ENCODE results near the gene CMIP.
"Not testable (repeated sequence)": the region's sequence is repeated elsewhere in the genome, so short reads cannot be mapped to it uniquely, and the experiment has no call there.

The CMIP gene

DNA sequence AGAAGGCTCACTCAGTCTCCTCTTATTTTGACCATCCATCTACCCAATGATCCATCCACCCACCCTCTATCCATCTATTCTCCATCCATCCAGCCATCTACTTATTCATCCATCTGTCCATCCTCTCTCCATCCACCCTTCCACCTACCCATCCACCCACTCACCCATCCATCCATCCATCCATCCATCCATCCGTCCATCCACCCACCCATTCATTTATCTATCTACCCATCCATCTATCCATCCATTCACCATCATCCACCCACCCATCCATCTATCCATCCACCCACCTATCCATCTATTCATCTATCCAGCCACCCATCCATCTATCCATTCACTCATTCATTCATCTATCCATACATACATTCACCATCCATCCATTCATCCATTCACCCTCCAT, 288.7 kb downstream of the CMIP start:
- no peak for DNase-seq

DNA sequence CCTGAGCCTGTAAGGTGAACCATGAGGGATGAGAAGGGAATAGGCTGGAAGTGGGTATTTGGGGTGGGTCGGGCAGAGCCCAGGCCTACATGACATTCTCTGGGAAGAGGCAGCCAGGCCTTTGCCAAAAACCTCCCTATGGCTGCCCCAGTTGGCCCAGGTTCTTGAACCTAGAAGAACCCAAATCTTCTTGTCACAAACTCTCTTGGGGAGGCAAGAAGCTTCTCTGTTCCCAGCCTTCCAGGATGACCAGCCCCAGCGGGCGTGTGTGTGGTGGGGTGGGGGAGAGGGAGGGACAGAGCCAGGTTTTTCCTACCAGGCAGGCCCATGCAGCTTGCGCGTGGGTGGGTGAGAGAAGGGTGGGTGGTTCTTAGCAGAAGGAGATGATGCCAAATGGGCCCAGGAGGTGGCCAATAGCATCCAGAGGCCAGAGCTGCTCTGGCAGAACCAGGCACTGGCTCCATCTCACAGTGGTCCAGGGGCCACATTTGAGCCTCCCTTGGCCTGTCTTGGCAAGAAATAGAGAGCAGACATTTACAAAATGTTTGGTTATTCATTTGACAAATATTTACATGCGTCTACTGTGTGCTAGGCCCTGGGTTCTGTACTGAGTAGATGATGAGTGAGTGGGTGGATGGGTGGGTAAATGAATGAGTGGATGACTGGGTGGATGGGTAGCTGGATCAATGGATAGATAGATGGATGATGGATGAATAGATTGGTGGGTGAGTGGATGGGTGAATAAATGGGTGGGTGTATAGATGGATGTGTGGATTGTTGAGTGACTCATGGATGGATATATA, 290.2 kb downstream of the CMIP start:
- no peak for DNase-seq

DNA sequence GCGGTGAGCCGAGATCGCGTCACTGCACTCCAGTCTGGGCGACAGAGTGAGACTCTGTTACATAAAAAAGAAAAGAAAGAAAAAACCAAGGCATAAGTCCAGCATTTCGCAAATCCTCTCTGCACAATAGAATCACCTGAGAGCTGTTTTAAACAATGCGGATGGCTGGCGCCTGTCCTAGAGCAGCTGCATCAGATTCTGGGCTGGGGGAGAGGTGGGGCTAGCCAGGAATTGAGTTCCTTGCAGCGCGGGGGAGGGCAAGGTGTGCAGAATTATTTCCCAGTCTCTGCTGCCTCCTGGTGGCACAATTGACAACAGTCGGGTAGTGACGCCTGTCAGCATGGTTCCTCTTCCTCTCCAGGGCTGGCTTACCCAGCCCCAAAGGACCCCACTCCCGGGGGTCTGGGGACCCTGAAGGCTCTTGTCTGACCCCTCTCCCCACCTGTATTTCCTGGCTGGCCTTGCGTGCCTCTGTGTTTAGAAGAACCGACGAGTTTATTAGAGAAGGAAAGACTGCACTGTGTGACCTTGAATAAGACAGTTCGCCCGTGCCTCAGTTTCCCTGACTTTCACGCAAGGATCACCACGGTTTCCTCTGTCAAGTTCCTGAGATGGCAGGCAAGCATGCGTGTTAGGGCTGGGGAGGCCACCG, 293.4 kb downstream of the CMIP start:
- DNase-seq, result peak; percentile 65

DNA sequence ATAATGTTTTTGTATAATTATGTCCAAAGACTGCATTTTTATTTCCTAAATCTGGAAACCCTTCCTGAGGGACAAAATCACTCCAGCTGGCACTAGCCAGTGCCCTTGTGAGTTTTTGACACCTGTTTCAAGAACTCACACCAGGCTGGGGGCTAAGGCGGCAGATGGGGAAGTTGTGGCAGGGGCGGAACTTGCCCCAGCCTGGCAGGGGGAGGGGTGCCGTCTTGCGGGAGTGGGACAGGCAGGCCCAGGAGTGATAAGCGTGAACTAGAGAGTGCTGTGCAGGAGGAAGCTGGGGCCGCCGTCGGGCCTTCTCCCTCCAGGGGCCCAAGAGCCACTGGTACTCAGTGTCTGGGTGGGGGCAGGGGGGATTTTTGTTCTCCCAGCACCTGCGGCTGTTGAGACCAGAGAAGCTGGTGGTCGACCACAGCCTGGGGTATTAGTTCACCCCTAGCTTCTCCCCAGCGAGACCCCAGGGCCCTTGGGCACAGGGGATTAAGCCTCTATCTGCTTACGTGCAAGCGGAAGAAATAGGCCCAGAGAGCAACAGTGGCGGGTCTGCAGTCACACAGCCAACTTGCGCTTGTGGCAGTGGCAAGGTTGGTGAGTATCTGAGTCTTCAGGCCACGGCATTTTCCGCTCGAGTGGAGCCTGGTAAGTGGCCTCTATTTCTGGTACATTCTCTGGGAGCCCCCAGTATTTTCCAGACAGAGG, 294.3 kb downstream of the CMIP start:
- DNase-seq, result no peak

DNA sequence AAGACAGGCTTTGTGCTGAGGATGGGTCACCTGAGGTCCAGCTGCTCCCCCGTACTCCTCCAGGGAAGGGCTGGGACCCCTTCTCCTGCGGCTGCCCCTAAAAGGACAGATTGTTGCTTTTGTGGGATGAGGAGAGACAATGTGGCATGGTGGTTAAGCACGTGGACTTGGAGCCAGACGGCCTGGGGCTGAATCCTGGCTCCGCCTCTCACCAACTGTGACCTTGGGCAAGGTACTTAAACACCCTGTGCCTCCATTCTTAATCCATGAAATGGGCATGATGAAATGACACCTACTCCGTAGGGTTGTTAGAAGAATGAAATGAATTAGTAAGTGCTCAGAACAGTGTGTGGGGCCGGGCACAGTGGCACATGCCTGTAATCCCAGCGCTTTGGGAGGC, 294.9 kb downstream of the CMIP start:
- no peak for DNase-seq

DNA sequence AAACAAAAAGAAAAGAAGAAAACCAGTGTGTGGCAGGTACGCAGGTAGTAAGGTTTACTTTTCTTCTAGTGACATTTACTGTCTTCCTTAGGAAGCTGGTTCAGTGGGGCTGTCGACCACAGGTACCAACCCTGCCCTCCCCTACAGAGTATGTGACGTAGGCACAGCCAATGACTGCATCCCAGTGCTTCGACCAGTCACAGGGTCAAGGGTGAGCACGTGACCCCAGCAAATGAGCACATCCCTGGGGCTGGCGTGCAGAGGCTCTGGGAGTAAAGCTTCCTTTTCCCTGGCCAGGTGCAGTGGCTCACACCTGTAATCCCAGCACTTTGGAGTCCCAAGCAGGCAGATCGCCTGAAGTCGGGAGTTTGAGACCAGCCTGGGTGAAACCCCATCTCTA, 295.6 kb downstream of the CMIP start:
- no peak for DNase-seq

DNA sequence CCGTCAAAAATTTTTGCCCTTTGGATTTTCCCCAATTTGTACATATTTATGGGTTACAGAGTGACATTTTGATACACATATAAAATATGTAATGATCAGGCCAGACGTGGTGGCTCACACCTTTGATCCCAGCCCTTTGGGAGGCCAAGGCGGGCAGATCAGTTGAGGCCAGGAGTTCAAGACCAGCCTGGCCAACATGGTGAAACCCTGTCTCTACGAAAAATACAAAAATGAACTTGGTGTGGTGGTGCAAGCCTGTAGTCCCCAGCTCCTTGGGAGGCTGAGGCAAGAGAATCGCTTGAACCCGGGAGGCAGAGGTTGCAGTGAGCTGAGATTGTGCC, 296.8 kb downstream of the CMIP start:
- not testable (repeated sequence) for DNase-seq

DNA sequence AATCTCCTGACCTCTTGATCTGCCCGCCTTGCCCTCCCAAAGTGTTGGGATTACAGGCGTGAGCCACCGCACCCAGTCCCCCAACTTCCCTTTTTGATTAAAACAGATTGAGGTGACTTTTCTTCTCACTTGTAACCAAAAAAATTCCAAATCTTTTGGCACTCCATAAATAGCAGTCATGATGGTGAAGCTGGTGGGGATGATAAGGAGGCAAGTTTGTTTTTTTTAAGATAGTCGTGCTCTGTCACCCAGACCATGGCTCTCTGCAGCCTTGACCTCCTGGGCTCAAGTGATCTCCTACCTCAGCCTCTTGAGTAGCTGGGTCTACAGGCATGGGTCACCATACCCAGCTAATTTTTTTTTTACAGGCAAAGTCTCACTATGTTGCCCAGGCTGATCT, 299.8 kb downstream of the CMIP start:
- DNase-seq, result no peak

DNA sequence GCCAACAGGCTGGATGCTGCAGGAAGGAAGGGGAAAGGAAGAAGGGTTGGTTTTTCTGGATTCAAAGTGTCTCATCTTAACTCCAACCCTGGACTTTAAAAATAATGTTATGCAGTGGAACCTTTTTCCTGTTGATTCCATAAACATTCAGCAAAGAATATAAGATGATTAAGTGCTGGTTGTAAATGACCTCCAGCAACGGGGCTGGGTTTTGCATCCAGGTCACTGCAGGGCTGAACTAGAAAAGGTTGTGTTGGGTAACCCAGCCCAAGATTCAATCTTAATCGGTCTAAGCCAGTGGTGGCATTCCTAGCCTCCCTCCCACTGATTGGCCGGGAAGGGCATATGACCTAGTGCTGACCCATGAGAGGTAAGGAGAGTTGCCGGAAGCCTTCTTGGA, 300.3 kb downstream of the CMIP start:
- no peak for DNase-seq

DNA sequence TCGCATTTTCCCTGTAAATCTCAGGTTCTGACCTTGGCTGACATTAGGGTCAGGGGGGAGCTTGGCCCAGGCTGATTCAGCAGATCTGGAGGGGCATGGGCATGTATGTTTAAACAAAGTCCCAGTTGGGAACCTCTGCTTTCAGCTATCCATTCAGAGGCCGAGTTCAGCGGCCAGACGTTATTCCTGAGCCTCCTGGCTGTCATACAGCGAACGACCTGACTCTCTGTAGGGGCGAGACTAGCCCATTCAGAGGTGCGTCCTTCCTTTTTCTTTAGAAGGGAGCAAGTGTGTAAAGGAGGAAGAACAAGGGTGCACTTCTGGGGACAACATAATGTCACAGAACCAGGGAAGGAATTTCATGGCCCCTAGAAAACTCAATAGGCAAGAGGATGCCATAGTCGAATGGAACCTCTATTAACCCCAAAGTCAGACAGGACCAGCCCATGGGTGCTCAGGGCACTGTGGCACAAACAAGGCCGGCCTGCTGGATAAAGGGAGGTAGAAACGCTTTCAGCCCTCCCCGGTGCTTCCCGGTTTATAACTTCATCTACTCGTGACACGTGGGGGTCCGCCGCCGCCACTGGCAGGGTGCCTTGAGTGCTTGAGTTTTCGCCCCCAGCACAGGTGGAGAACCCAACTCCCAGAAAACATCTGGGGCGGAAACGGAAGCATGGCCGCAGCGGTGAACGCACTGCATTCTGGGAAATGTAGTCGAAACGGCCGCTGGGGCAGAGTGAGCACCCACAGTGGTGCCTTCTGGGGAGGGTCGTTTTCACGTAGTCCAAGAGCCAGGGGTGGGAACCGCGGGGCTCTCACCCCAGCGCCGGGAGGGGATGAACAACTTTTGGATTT, 301.3 kb downstream of the CMIP start:
- DNase-seq, result peak; percentile 56

DNA sequence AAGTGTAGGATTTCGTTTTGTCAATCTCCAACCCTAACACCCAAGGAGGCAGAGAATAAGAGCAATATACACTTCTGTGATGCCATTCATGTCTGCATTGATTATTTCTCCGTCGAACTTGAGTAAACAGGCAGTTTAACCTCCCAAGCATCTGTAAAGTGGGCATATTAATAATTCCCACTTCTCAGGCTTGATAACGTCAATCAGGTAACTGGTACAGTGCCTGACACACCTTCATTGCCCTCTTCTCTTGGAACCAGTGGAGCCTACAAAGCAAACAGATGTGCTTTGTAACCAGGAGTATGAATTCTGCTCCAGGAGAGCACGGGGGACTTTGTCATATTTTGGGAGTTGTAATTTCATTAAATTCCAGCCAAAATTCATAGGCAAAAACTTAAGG, 302.0 kb downstream of the CMIP start:
- DNase-seq, result no peak

DNA sequence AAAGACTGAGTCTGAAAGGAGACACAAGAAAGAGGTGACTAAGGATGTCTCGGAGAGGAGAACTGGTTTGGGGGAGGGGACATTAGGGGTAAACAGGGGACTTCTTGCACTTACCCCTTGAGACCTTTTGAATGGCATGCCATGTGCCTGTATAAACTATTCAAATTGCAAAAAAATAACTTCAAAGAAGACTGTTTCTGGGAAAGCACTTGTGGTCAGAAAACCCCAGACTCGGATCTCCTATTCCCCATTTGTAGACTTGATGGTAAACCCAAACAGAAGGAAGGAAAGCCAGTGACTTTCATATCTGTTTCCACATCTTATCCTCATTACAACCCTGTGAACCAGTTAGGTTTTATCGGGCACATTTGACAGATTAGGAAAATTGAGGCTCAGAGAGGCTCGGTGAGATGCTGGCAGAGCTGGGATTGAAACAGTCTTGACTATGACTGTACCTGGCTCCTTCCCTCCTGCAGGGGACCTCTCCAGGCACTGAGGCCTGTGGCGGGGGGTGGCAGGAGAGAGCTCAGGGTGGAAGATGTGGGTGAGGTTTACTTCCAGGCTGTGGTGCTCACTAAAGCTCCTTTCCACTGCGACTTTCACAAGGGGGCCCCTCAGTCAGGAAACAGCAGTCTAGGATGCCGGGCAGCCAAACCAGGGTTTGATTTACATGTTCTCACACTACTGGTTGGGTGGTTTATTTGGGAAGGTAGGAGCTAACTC, 304.0 kb downstream of the CMIP start:
- no peak for DNase-seq

DNA sequence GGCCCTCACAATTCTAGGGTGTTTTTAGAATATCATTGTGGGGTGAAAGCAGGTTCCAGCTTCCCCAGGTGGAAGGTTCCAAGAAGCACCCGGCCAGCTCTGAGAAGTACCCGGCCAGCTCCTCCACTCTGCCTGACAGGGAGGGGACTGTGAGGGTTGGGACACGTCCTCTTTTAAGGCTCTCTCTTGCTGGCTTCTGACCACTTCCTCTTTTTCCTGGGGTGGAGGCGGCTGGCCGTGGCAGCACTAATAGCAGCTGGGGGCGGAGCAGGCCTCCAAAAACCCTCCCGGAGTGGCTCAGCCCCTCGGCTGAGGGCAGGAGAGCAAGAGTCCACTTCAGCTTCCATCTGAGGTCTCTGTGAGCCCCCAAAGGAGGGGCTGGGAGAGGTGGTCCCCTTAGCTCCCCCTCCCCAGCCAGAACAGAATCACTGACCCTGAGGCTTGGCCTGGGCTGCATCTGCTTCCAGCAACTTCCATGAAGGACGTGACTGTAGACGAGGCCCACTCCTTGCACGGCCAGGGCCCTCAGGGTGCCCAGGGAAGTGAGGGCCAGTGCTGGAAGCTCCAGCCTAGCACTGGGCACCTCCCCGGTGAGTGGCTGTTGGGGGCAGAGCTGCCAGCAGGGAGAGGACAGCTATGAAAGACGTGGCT, 307.7 kb downstream of the CMIP start:
- DNase-seq, result no peak

DNA sequence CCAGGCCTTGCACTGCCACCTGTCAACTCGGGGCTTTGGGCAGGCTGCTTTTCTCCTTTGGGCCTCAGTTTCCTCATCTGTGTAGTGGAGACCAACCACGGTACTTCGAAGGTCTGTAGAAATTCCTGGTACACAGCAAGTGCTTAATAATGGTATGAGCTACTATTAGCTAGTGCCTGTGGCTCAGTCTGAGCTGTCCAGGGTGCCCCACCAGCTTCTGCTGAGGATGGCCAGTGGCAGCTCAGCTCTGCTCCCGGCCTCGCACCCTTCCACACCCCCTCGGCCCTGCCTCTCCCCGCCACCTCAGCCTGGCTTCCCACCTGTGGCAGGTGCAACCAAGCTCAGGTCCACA, 308.2 kb downstream of the CMIP start:
- no peak for DNase-seq

DNA sequence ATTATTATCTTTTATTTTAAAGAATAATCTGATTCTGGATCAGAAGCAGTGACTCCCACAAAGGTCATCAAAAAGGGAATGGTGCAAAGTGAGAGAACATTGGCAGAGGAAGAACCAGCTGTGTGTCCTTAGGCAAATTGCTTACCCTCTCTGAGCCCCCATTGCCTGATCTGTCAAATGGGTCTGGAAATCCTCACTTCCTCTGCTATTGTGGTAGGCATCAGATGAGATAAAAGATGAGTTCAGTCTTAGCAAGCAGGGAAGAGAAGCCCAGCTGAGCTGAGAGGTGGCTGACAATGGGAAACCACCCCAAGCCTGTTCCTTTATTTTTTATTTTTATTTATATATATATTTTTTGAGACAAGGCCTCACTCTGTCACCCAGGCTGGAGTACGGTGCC, 310.2 kb downstream of the CMIP start:
- DNase-seq, result no peak

DNA sequence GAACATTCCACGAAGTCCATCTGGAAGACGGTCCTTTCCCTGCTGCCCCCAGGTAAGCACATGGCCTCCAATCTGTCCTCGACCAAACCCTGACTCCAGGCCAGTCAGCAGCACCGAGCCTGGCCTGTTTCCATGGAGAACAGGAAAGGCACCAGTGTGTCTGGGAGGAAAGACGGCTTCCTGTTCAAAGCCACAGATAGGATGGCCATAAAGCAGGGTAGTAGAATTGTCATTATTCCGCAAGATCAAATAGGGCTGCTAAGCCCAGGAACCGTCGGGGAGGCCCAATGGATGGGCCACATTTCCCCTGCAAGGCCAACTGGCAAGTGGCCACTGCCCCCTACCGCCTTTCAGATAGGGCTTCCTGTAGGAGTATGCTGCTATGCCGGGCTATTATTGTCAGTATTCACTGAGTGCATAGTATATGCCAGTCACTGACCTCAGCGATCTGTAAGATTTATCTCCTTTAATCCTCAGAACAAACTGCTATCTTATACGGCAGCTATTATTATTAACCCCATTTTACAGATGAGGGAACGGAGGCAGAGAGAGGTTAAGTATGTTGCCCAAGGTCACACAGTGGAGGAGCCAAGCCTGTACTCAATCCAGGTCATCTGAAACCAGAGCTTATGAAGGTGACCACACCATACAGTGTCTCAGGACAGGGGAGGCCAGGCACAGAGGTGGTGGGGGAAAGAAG, 311.5 kb downstream of the CMIP start:
- DNase-seq, result no peak

DNA sequence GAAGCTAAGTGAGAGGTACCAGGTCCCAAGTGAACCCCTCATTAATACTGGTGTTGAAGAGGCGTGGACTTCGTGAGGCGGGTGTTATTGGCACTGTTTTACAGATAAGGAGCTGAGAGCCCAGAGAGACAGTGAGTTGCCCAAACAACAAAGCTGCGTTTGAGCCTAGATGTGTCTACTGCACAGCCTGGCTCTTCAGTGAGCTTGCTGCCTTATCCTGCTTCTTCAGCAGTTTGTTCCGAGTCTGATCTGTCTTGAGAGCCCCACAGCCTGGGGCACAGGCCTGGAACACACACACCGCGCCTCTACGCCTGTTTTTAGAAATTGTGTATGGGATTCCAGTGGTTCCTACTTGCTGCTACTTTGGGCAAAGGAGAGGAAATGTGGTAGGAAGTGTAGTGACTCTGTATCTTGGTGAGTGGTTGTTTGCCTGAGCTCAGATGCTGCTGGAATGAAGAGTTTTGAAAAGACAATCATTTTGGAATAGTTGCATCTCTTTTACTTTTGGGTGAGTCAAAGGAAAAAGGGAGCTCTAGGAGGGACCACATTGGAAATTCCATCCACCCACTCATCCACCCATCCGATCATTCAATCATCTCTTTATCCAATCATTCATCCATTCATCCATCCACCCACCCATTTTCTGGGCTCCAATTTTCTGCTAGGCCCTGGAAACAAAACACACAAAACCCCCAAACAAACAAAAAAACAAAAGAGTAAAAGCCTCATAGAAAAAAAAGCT, 312.2 kb downstream of the CMIP start:
- no peak for DNase-seq

DNA sequence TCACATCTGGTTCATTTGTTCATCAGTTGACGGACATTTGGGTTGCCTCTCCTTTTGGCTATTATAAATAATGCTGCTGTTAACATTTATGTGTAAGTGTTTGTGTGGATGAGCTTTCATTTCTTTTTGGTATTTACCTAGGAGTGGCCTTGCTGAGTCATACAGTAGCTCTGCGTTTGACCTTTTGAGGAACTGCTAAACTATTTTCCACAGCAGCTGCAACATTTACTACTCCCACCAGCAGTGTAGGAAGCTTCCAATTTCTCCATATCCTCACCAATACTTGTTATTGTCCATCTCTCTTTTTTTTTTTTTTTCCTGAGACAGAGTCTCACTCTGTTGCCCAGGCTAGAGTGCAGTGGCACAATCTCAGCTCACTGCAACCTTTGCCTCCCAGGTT, 313.8 kb downstream of the CMIP start:
- DNase-seq, result no peak

Data from fibroblast of skin of right biceps (primary cell).